HG03196 (cell line): ENCODE measurements around the gene RUSF1.

ENCODE experiments used
- ATAC-seq: cut with Tn5 transposase; IDR thresholded peaks from one replicate; pipeline ENCODE4 v1.9.1; 2021; ENCODE audit not compliant: unreplicated experiment

The RUSF1 gene

GRCh38 chr16:31471875-31472708 is 36.1 kb downstream of the RUSF1 start, which contains the start of gene TGFB1I1:
TSS of gene TGFB1I1 (plus strand) at chr16:31472152. CDS start at chr16:31472189, 37 bp downstream.
- ATAC-seq = no peak

GRCh38 chr16:31471241-31471874 is 36.8 kb downstream of the RUSF1 start:
- no peak for ATAC-seq

GRCh38 chr16:31470615-31471014 is 37.6 kb downstream of the RUSF1 start:
- no peak for ATAC-seq

- ATAC-seq = no peak
These were observed 40.3 kb downstream of the RUSF1 start for GRCh38 chr16:31467858-31468257.

- peak; percentile 63 for ATAC-seq
These were observed 40.9 kb downstream of the RUSF1 start for GRCh38 chr16:31467151-31467773.

GRCh38 chr16:31466381-31466841 is 41.8 kb downstream of the RUSF1 start:
- no peak for ATAC-seq

- ATAC-seq = no peak
These were observed 42.3 kb downstream of the RUSF1 start for GRCh38 chr16:31465788-31466370.

- no peak for ATAC-seq
These were observed 43.4 kb downstream of the RUSF1 start for GRCh38 chr16:31464781-31465260.

- no peak for ATAC-seq
These were observed 43.8 kb downstream of the RUSF1 start for GRCh38 chr16:31464348-31464769.

GRCh38 chr16:31461921-31462804 is 46.0 kb downstream of the RUSF1 start:
- ATAC-seq = no peak

- no peak for ATAC-seq
These were observed 46.8 kb downstream of the RUSF1 start for GRCh38 chr16:31461201-31461920.

GRCh38 chr16:31460582-31461002 is 47.6 kb downstream of the RUSF1 start:
- ATAC-seq = no peak

GRCh38 chr16:31459687-31460581 is 48.3 kb downstream of the RUSF1 start:
- peak; percentile 70 for ATAC-seq

- ATAC-seq = peak; percentile 75
These were observed 49.1 kb downstream of the RUSF1 start, which contains the start of gene ARMC5 for GRCh38 chr16:31458844-31459686. TSS of gene ARMC5 (plus strand) at chr16:31459501. CDS start at chr16:31459525, 24 bp downstream.

- ATAC-seq = peak; percentile 13
These were observed 49.9 kb downstream of the RUSF1 start for GRCh38 chr16:31458073-31458843.

- ATAC-seq = no peak
These were observed 51.2 kb downstream of the RUSF1 start for GRCh38 chr16:31456988-31457360.
